HUES48 (cell line): ENCODE measurements around the gene ZNF24.

Experiments used
- H3K27ac ChIP-seq: one replicate; pipeline ENCODE4 v1.7.0; 2013; ENCODE audit warnings: low read depth, low read length, inconsistent platforms
- H3K27me3 ChIP-seq: 2 replicates; pipeline ENCODE4 v1.6.1; 2013; ENCODE audit warnings: mild to moderate bottlenecking, low read length; ENCODE audit not compliant: control insufficient read depth, insufficient read depth
- H3K36me3 ChIP-seq: 2 replicates; pipeline ENCODE4 v1.6.1; 2013; ENCODE audit warnings: low read length; ENCODE audit not compliant: control insufficient read depth, insufficient read depth
- H3K4me1 ChIP-seq: 2 replicates; pipeline ENCODE4 v1.6.1; 2013; ENCODE audit warnings: mild to moderate bottlenecking, low read length; ENCODE audit not compliant: control insufficient read depth, insufficient read depth
- H3K4me3 ChIP-seq: 2 replicates; pipeline ENCODE4 v1.5.1; 2013; ENCODE audit warnings: mild to moderate bottlenecking, low read depth, low read length
- H3K9ac ChIP-seq: 2 replicates; pipeline ENCODE4 v1.6.1; 2013; ENCODE audit warnings: mild to moderate bottlenecking, low read depth, low read length, moderate library complexity
- H3K9me3 ChIP-seq: 2 replicates; pipeline ENCODE4 v1.6.1; 2013; ENCODE audit warnings: low read length; ENCODE audit not compliant: control insufficient read depth, insufficient read depth

ZNF24 gene

GRCh38 chr18:35331367-35332087, 12.7 kb downstream of the ZNF24 start:
- Histone ChIP-seq H3K4me3 (no peak overlapping the region), H3K27ac (no peak overlapping the region), H3K4me1 (no peaks in the 10 kb centered on the region), H3K27me3 (no peaks in the 10 kb centered on the region), H3K9me3 (no peaks in the 10 kb centered on the region), H3K36me3 (peaks cover 43% of the 10 kb centered on the region), H3K9ac (no peak overlapping the region)

GRCh38 chr18:35328868-35329267, 15.4 kb downstream of the ZNF24 start:
- peaks cover 17% of the 10 kb centered on the region for H3K36me3 ChIP-seq
- no peaks in the 10 kb centered on the region for H3K27me3 ChIP-seq
- H3K4me1 ChIP-seq, result peaks cover 13% of the 10 kb centered on the region

GRCh38 chr18:35326695-35327387, 17.4 kb downstream of the ZNF24 start:
- peaks cover 13% of the 10 kb centered on the region for H3K4me1 ChIP-seq
- H3K9ac ChIP-seq, result no peak overlapping the region
- peaks cover 4% of the 10 kb centered on the region; the same call in 1 of the 2 replicates for H3K36me3 ChIP-seq
- H3K27ac ChIP-seq, result no peak overlapping the region
- no peaks in the 10 kb centered on the region for H3K9me3 ChIP-seq
- H3K27me3 ChIP-seq, result no peaks in the 10 kb centered on the region
- H3K4me3 ChIP-seq, result no peak overlapping the region

More at GRCh38 chr18:35328868-35329267, 15.4 kb downstream of the ZNF24 start:
- no peak overlapping the region for H3K4me3 ChIP-seq
- H3K9ac ChIP-seq, result no peak overlapping the region
- H3K27ac ChIP-seq, result no peak overlapping the region
- no peaks in the 10 kb centered on the region for H3K9me3 ChIP-seq

DNA sequence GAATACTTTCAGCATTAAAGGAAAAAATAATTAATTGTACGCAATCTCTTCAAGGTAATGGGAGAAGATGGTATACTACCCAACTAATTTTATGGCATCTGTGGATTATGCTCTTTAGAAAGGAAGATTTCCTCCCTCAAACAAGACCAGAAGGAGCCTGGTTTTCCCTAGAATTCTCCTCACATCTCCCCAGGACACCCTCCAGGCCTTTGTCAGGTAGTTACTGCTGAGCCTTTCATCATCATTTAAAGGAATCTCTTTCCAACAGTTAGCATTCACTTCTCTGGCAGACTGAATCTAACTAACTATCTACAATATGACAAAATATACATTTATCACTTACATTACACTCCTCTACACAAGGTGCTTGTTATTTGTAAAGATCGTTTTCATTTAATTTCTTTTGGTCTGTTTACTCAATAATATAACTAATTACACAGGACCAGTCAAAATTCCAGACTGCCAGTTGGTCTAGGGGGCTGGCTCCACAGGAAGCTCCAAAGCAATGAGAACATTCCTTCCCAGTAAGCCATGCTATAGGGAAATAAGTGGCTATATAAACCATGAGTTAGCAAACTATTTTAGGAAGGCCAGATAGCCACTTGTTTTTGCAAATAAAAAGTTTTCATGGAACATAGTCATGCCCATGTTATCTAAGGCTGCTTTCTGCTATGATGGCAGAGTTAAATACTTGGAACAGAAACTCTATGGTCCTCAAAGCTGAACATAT, 19.1 kb downstream of the ZNF24 start:
- Histone ChIP-seq H3K4me3 (no peak overlapping the region; the same call in 1 of the 2 replicates), H3K36me3 (no peaks in the 10 kb centered on the region), H3K27me3 (no peaks in the 10 kb centered on the region), H3K9me3 (no peaks in the 10 kb centered on the region), H3K4me1 (peaks cover 13% of the 10 kb centered on the region), H3K27ac (peak overlapping the region; percentile 70), H3K9ac (no peak overlapping the region)

DNA sequence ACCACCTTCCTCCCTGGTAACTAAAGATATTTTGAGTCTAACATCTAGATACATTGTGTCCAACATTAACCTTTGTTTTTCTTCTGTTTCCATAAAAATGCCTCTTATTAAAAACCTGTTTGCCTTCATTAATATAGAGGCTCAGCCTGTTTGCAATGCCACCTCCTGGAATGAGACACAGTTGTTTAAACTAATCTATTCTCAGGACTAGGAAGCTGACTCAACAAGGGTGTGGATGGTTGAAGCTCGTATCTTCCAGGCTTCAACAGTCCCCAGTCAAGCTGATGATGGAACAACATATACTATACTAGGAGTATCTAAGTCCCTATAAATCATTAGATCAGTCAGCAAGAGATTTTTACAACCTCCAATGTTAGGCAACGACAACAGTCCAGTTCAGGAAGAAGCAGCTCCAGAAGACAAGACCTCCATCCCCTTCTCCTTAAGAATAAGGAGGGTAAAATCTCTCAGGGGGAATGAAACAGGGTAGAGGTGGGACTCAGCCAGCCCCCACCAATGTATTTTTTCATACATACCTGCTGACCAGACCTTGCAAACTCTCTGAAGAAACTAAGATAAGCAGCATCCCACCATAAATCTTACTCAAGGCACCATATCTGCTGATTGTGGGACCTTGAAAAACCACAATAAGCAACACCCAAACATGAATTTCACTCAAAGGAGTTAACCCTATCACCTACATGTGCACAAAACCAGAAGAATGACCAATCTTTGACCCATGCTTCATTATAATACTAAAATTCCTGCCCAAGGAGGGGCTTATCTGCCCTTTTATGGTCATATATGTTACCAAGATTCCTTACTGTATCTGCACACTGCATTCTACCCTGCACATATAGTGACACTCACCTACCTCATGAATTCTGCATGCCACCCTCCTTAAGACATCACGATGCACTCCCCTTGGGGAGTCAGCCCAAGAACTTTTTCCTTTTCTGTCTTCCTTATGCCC, 21.4 kb downstream of the ZNF24 start:
- no peaks in the 10 kb centered on the region for H3K36me3 ChIP-seq
- H3K4me1 ChIP-seq, result peaks cover 13% of the 10 kb centered on the region
- H3K27ac ChIP-seq, result no peak overlapping the region
- no peak overlapping the region for H3K4me3 ChIP-seq
- H3K9ac ChIP-seq, result no peak overlapping the region
- H3K9me3 ChIP-seq, result no peaks in the 10 kb centered on the region
- H3K27me3 ChIP-seq, result no peaks in the 10 kb centered on the region

GRCh38 chr18:35311496-35311895, 32.7 kb downstream of the ZNF24 start:
- no peaks in the 10 kb centered on the region for H3K4me1 ChIP-seq
- H3K27ac ChIP-seq, result no peak overlapping the region
- H3K36me3 ChIP-seq, result peaks cover 14% of the 10 kb centered on the region
- no peaks in the 10 kb centered on the region for H3K27me3 ChIP-seq
- no peak overlapping the region for H3K4me3 ChIP-seq
- H3K9ac ChIP-seq, result no peak overlapping the region
- peaks cover 24% of the 10 kb centered on the region for H3K9me3 ChIP-seq

GRCh38 chr18:35306588-35307250, 37.5 kb downstream of the ZNF24 start:
- Histone ChIP-seq H3K27ac (no peak overlapping the region), H3K9ac (no peak overlapping the region), H3K4me3 (peak overlapping the region; percentile 9; the same call in 1 of the 2 replicates), H3K36me3 (peaks cover 44% of the 10 kb centered on the region), H3K4me1 (no peaks in the 10 kb centered on the region), H3K27me3 (no peaks in the 10 kb centered on the region), H3K9me3 (peaks cover 54% of the 10 kb centered on the region)

- Histone ChIP-seq H3K36me3 (peaks cover 49% of the 10 kb centered on the region), H3K27me3 (no peaks in the 10 kb centered on the region), H3K9ac (no peak overlapping the region), H3K4me1 (no peaks in the 10 kb centered on the region), H3K9me3 (peaks cover 64% of the 10 kb centered on the region), H3K4me3 (no peak overlapping the region), H3K27ac (no peak overlapping the region)
Measured at GRCh38 chr18:35303610-35304009, 40.6 kb downstream of the ZNF24 start.

GRCh38 chr18:35296060-35296459, 48.2 kb downstream of the ZNF24 start:
- Histone ChIP-seq H3K9me3 (peaks cover 9% of the 10 kb centered on the region), H3K36me3 (peaks cover 47% of the 10 kb centered on the region), H3K4me1 (peaks cover 3% of the 10 kb centered on the region), H3K9ac (no peak overlapping the region), H3K27ac (no peak overlapping the region), H3K27me3 (no peaks in the 10 kb centered on the region), H3K4me3 (no peak overlapping the region)

DNA sequence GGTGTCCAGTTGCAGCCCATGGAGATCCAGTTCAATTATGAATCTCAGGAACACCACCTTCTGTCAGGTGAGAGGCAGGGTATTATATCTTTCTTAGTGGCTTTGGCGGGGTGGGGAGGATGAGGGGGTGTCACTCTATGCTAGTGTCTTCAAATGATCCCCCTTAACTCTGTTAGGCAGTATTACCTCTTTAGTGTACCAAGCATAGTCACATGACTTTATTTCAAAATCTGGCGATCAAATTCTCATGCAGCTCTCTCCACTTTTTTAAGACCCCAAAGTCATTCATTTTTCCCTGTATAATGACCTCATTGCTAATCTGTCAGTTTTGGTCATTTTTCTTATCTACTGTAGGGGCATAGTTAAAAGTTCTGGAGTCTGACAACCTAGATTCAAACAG, 53.1 kb downstream of the ZNF24 start:
- Histone ChIP-seq H3K36me3 (peaks cover 28% of the 10 kb centered on the region), H3K9me3 (peaks cover 11% of the 10 kb centered on the region), H3K27ac (no peak overlapping the region), H3K9ac (peak overlapping the region; percentile 92; the same call in 1 of the 2 replicates), H3K27me3 (no peaks in the 10 kb centered on the region), H3K4me1 (peaks cover 5% of the 10 kb centered on the region), H3K4me3 (peak overlapping the region; percentile 97)
